LNCaP clone FGC (cell line): ENCODE data around the gene PTPRG.

Source experiments
- DNase-seq: peaks from one replicate; pipeline ENCODE4 v3.0.0-alpha.2; 2011; ENCODE audit warnings: low read depth
- H3K4me3 ChIP-seq: 2 replicates; pipeline ENCODE4 v1.5.1; 2011; ENCODE audit warnings: mild to moderate bottlenecking, low read depth, low read length, control low read depth
- CTCF ChIP-seq: IDR thresholded peaks from 2 replicates; pipeline ENCODE4 v1.5.1; 2012; ENCODE audit warnings: mild to moderate bottlenecking; ENCODE audit not compliant: control insufficient read depth, insufficient read depth; ENCODE audit errors: extremely low read depth

Gene PTPRG

GRCh38 chr3:61892891-61893290 is 331.5 kb downstream of the PTPRG start:
- no peak for DNase-seq
- TF ChIP-seq CTCF = no peak
- no peak overlapping the region for H3K4me3 ChIP-seq

- no peak overlapping the region for H3K4me3 ChIP-seq
- DNase-seq = no peak
- TF ChIP-seq CTCF = no peak
Observed at GRCh38 chr3:61893840-61894566, 332.6 kb downstream of the PTPRG start.

GRCh38 chr3:61894988-61895935 is 333.9 kb downstream of the PTPRG start:
- DNase-seq = no peak
- no peak for TF ChIP-seq CTCF
- H3K4me3 ChIP-seq = no peak overlapping the region

- no peak for TF ChIP-seq CTCF
- no peak for DNase-seq
- H3K4me3 ChIP-seq = no peak overlapping the region
Observed at GRCh38 chr3:61896251-61896650, 334.9 kb downstream of the PTPRG start.

- no peak overlapping the region for H3K4me3 ChIP-seq
- no peak for DNase-seq
- TF ChIP-seq CTCF = no peak
Observed at GRCh38 chr3:61897848-61898247, 336.5 kb downstream of the PTPRG start.

GRCh38 chr3:61899700-61900462 is 338.5 kb downstream of the PTPRG start:
- TF ChIP-seq CTCF = no peak
- DNase-seq = no peak

More at GRCh38 chr3:61899700-61900462, 338.5 kb downstream of the PTPRG start:
- no peak overlapping the region for H3K4me3 ChIP-seq
